ENCODE data around the gene NFKBIZ.
A peak's percentile ranks its signal among the peaks of the same experiment; 100 is the strongest.

Gene NFKBIZ

DNA sequence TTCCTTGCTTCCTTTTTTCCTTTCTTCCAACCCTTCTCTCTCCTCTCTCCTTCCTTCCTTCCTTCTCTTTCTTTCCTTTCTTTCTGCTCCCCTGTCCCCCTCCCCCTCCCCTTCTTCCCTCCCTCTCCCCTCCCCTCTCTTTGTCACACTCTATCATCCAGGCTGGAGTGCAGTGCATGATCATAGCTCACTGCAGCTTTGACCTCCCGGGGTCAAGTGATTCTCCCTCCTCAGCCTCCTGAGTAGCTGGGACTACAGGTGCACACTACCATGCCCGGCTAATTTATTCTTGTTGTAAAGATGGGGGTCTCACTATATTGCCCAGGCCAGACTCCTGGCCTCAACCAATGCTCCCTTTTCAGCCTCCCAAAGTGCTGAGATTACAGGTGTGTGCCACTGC is 18.7 kb downstream of the NFKBIZ start:
- Histone ChIP-seq H2BK5ac (ENCODE audit: low read depth, low read length, poor library complexity, severe bottlenecking) (no peak overlapping the region), H3K79me1 (replicated peaks; ENCODE audit: low read length, poor library complexity, severe bottlenecking) (no peaks in the 10 kb centered on the region), H3K9me3 (ENCODE audit: control insufficient read depth, low read length) (no peaks in the 10 kb centered on the region), H2BK15ac (ENCODE audit: low read depth, poor library complexity, severe bottlenecking) (no peak overlapping the region), H4K8ac (ENCODE audit: low read length) (no peak overlapping the region), H4K91ac (ENCODE audit: low read length) (no peak overlapping the region), H2BK12ac (ENCODE audit: low read length in 2 of 2) (no peak overlapping the region), H2AK5ac (ENCODE audit: low read length, severe bottlenecking) (no peak overlapping the region), H3K4me3 (ENCODE audit: insufficient read depth in 1 of 2, low read depth in 1 of 2, low read length in 2 of 2) (no peak overlapping the region), H3K14ac (ENCODE audit: low read length in 2 of 2) (no peak overlapping the region), H3K9ac (ENCODE audit: low read length) (no peak overlapping the region), H2BK120ac (ENCODE audit: low read depth, low read length) (no peak overlapping the region), H2AFZ (ENCODE audit: low read depth, low read length) (no peak overlapping the region), H3K18ac (ENCODE audit: low read depth in 1 of 2, low read length in 2 of 2) (no peak overlapping the region), H3K4ac (ENCODE audit: low read depth in 1 of 2, low read length in 2 of 2) (no peak overlapping the region), H3K4me2 (ENCODE audit: low read length, poor library complexity, severe bottlenecking) (no peak overlapping the region), H3K23ac (ENCODE audit: low read length in 2 of 2) (no peak overlapping the region), H3K27ac (ENCODE audit: low read length, poor library complexity, severe bottlenecking) (peak overlapping the region; percentile 62), H3K36me3 (ENCODE audit: control insufficient read depth in 1 of 2, insufficient read depth in 2 of 2, low read depth in 1 of 2, low read length in 2 of 2) (no peaks in the 10 kb centered on the region), H3K4me1 (ENCODE audit: control insufficient read depth, insufficient read depth, low read depth, low read length) (peaks cover 6% of the 10 kb centered on the region), H3K27me3 (ENCODE audit: control insufficient read depth in 1 of 2, insufficient read depth in 1 of 2, low read length in 2 of 2) (no peaks in the 10 kb centered on the region)
- WGBS, result no CpG with 5 or more reads among the region's 2 CpGs
- peak; percentile 12 for DNase-seq

DNA sequence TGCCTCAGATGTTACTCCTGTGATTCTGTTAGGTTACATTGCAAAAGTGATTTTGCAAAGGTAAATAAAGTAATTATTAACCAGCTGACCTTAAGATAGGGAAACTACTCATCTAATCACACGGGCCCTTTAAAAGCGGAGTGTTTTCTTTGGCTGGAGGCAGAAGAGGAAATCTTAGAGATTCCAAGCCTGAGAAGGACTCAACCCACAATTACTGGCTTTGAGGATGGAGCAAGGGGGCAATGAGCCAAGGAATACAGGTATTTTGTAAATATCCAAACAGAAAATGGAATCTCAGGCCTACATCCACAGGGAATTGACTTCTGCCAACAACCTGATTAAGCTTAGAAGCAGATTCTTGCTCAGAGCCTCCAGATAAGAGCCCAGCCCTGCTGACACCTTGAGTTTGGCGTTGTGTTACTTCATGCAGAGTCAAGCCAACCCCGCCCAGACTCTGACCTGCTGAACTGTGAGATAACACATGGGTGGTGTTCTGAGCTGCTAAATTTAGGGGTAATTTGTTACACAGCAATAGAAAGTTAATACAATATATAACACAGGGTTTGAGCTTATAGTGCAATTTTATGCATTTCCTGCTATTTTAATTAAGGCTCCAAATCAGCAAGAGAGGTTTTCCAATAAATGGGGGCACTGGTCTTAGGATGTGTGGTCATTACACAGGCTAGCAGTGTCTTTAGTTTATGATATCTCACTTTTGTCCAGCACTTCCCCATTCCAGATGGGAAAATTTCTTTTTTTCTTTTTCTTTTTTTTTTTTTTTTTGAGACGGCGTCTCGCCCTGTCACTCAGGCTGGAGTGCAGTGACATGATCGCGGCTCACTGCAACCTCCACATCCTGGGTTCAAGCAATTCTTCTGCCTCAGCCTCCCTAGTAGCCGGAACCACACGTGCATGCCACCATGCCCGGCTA is 19.5 kb downstream of the NFKBIZ start:
- WGBS, result 93% methylated on average over 8 of the region's 12 CpGs

DNA sequence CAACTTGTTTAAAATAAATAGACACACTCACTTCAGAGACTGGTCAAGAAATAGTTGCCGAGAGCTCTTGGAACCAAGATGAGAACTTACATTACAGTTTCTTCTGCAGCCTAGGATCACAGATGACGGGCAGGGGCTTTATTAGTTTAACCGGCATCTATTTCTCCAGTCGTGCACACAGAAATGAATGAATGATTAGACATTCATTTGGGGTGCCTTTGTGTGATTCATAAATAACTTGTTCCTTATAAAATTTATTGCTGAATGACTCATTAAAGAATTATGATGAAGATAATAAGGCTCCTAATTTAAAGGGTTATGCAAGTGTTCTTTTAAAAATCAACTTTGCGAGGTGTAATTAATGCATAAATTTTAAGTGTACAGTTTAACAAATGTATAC is 20.8 kb downstream of the NFKBIZ start:
- H2BK12ac ChIP-seq (ENCODE audit: low read length in 2 of 2), result no peak overlapping the region
- no peak overlapping the region for H3K4ac ChIP-seq (ENCODE audit: low read depth in 1 of 2, low read length in 2 of 2)
- H4K91ac ChIP-seq (ENCODE audit: low read length), result no peak overlapping the region
- H2BK15ac ChIP-seq (ENCODE audit: low read depth, poor library complexity, severe bottlenecking), result no peak overlapping the region
- H3K27ac ChIP-seq (ENCODE audit: low read length, poor library complexity, severe bottlenecking), result no peak overlapping the region
- H2AK5ac ChIP-seq (ENCODE audit: low read length, severe bottlenecking), result no peak overlapping the region
- peaks cover 6% of the 10 kb centered on the region for H3K4me1 ChIP-seq (ENCODE audit: control insufficient read depth, insufficient read depth, low read depth, low read length)
- H3K14ac ChIP-seq (ENCODE audit: low read length in 2 of 2), result no peak overlapping the region
- no peak overlapping the region for H3K9ac ChIP-seq (ENCODE audit: low read length)
- H2BK120ac ChIP-seq (ENCODE audit: low read depth, low read length), result no peak overlapping the region
- no peak overlapping the region for H3K4me2 ChIP-seq (ENCODE audit: low read length, poor library complexity, severe bottlenecking)
- no peak overlapping the region for H4K8ac ChIP-seq (ENCODE audit: low read length)
- H3K79me1 ChIP-seq (replicated peaks; ENCODE audit: low read length, poor library complexity, severe bottlenecking), result no peaks in the 10 kb centered on the region
- H3K9me3 ChIP-seq (ENCODE audit: control insufficient read depth, low read length), result no peaks in the 10 kb centered on the region
- no peaks in the 10 kb centered on the region for H3K27me3 ChIP-seq (ENCODE audit: control insufficient read depth in 1 of 2, insufficient read depth in 1 of 2, low read length in 2 of 2)
- no peak overlapping the region for H2BK5ac ChIP-seq (ENCODE audit: low read depth, low read length, poor library complexity, severe bottlenecking)
- WGBS, result 98% methylated on average over 2 of the region's 5 CpGs
- DNase-seq, result peak; percentile 26
- no peak overlapping the region for H3K18ac ChIP-seq (ENCODE audit: low read depth in 1 of 2, low read length in 2 of 2)
- H2AFZ ChIP-seq (ENCODE audit: low read depth, low read length), result no peak overlapping the region
- no peak overlapping the region for H3K23ac ChIP-seq (ENCODE audit: low read length in 2 of 2)
- H3K36me3 ChIP-seq (ENCODE audit: control insufficient read depth in 1 of 2, insufficient read depth in 2 of 2, low read depth in 1 of 2, low read length in 2 of 2), result no peaks in the 10 kb centered on the region
- no peak overlapping the region for H3K4me3 ChIP-seq (ENCODE audit: insufficient read depth in 1 of 2, low read depth in 1 of 2, low read length in 2 of 2)

More for the DNA sequence above, 19.5 kb downstream of the NFKBIZ start:
- Histone ChIP-seq H2BK15ac (ENCODE audit: low read depth, poor library complexity, severe bottlenecking) (no peak overlapping the region), H2BK12ac (ENCODE audit: low read length in 2 of 2) (no peak overlapping the region), H3K4me3 (ENCODE audit: insufficient read depth in 1 of 2, low read depth in 1 of 2, low read length in 2 of 2) (no peak overlapping the region), H3K79me1 (replicated peaks; ENCODE audit: low read length, poor library complexity, severe bottlenecking) (no peaks in the 10 kb centered on the region), H3K27ac (ENCODE audit: low read length, poor library complexity, severe bottlenecking) (peak overlapping the region; percentile 49), H3K27me3 (ENCODE audit: control insufficient read depth in 1 of 2, insufficient read depth in 1 of 2, low read length in 2 of 2) (no peaks in the 10 kb centered on the region), H2BK5ac (ENCODE audit: low read depth, low read length, poor library complexity, severe bottlenecking) (peak overlapping the region; percentile 22), H3K18ac (ENCODE audit: low read depth in 1 of 2, low read length in 2 of 2) (no peak overlapping the region), H3K4me1 (ENCODE audit: control insufficient read depth, insufficient read depth, low read depth, low read length) (peaks cover 6% of the 10 kb centered on the region), H4K91ac (ENCODE audit: low read length) (no peak overlapping the region), H2AK5ac (ENCODE audit: low read length, severe bottlenecking) (no peak overlapping the region), H2AFZ (ENCODE audit: low read depth, low read length) (no peak overlapping the region), H3K9me3 (ENCODE audit: control insufficient read depth, low read length) (no peaks in the 10 kb centered on the region), H3K36me3 (ENCODE audit: control insufficient read depth in 1 of 2, insufficient read depth in 2 of 2, low read depth in 1 of 2, low read length in 2 of 2) (no peaks in the 10 kb centered on the region), H3K4ac (ENCODE audit: low read depth in 1 of 2, low read length in 2 of 2) (no peak overlapping the region), H3K4me2 (ENCODE audit: low read length, poor library complexity, severe bottlenecking) (no peak overlapping the region), H2BK120ac (ENCODE audit: low read depth, low read length) (no peak overlapping the region), H3K23ac (ENCODE audit: low read length in 2 of 2) (no peak overlapping the region), H4K8ac (ENCODE audit: low read length) (no peak overlapping the region), H3K9ac (ENCODE audit: low read length) (no peak overlapping the region), H3K14ac (ENCODE audit: low read length in 2 of 2) (no peak overlapping the region)
- peak; percentile 15 for DNase-seq

DNA sequence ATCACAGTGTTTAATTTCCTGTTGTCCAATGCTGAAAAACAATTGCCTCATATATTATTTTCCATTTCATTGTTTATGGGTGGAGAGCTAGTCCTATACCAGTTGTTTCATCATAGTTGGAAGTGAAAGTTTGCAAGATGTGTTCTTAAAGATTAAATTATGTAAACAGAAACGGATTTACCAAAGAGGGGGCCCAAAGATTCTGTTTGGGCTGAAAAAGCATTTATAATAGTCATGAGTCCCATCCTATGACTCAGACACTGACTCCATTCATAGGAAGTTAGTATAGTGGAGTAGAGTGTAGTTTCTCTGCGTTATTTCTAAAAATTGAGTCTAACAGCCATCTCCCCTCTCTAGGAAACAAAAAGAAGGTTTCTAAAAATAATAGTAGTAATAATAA is 24.3 kb downstream of the NFKBIZ start:
- Histone ChIP-seq H3K4me3 (ENCODE audit: insufficient read depth in 1 of 2, low read depth in 1 of 2, low read length in 2 of 2) (no peak overlapping the region), H2BK5ac (ENCODE audit: low read depth, low read length, poor library complexity, severe bottlenecking) (no peak overlapping the region), H4K8ac (ENCODE audit: low read length) (no peak overlapping the region), H3K14ac (ENCODE audit: low read length in 2 of 2) (no peak overlapping the region), H2AFZ (ENCODE audit: low read depth, low read length) (no peak overlapping the region), H3K27me3 (ENCODE audit: control insufficient read depth in 1 of 2, insufficient read depth in 1 of 2, low read length in 2 of 2) (no peaks in the 10 kb centered on the region), H3K23ac (ENCODE audit: low read length in 2 of 2) (no peak overlapping the region), H3K79me1 (replicated peaks; ENCODE audit: low read length, poor library complexity, severe bottlenecking) (no peaks in the 10 kb centered on the region), H2BK120ac (ENCODE audit: low read depth, low read length) (no peak overlapping the region), H2BK12ac (ENCODE audit: low read length in 2 of 2) (no peak overlapping the region), H3K9ac (ENCODE audit: low read length) (no peak overlapping the region), H3K18ac (ENCODE audit: low read depth in 1 of 2, low read length in 2 of 2) (peak overlapping the region in 1 of 2 experiments; percentile 57), H2AK5ac (ENCODE audit: low read length, severe bottlenecking) (no peak overlapping the region), H3K36me3 (ENCODE audit: control insufficient read depth in 1 of 2, insufficient read depth in 2 of 2, low read depth in 1 of 2, low read length in 2 of 2) (no peaks in the 10 kb centered on the region), H3K9me3 (ENCODE audit: control insufficient read depth, low read length) (no peaks in the 10 kb centered on the region), H3K4me1 (ENCODE audit: control insufficient read depth, insufficient read depth, low read depth, low read length) (peaks cover 2% of the 10 kb centered on the region), H3K4me2 (ENCODE audit: low read length, poor library complexity, severe bottlenecking) (no peak overlapping the region), H3K4ac (ENCODE audit: low read depth in 1 of 2, low read length in 2 of 2) (no peak overlapping the region), H4K91ac (ENCODE audit: low read length) (no peak overlapping the region), H3K27ac (ENCODE audit: low read length, poor library complexity, severe bottlenecking) (no peak overlapping the region), H2BK15ac (ENCODE audit: low read depth, poor library complexity, severe bottlenecking) (no peak overlapping the region)
- WGBS, result 0% methylated on average over 1 of the region's 2 CpGs
- DNase-seq, result peak; percentile 88

All from mesenchymal stem cell (in vitro differentiated cells and primary cell).